NCI-H1105 (cell line): ENCODE data around the gene KDM4B.
A peak's percentile ranks its signal among the peaks of the same experiment; 100 is the strongest.

Experiments
- DNase-seq: peaks from one replicate; lab custom pipeline; 2025; lab: John Stamatoyannopoulos, UW

Gene KDM4B

GRCh38 chr19:5086725-5087439 is 118.0 kb downstream of the KDM4B start:
- peak; percentile 78 for DNase-seq

DNA sequence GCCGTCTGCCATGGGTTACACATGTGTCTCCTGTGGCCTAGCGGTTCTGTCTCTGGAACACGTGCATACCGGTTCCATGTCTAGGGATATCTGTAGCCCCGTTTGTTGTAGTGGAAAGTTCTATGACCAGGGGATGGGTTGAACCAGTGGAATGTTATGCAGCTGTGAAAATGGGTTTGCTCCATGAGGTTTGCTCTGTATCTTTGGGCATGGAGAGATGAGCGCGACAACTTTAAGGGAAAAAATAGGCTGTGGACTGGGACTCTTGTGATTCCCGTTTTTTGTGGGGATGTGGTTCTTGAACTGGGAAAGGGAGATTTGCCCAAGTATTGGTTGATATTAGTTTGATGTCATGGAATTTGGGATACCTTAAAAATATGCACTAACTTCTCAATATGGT is 120.4 kb downstream of the KDM4B start:
- DNase-seq = no peak

DNA sequence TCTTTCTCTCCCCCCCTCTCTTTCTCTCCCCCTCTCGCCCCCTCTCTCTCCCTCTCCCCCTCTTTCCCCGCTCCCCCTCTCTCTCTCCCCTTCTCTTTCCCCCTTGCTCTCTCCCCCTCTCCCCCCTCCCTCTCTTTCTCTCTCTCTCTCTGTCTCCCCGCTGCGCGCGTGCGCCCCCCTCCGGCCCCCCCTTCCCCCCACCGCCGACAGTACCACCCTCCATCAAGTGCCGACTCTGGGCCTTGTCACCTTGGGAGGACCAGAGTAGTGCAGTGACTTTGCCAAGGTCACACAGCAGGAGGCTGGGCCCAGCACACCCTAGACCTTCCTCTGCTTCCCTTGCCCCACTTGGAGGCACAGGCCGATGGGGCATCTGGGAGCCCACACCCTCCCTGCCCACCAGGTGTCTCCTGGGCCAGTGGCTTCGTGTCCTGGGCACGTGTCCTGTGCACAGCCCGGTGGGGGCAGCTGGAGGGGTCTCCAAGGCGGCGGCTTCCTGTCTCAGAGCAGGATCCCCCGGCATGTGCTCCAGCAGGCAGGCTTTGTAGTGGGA is 121.6 kb downstream of the KDM4B start:
- DNase-seq = no peak

- DNase-seq = no peak
Measured at GRCh38 chr19:5091018-5091683, 122.2 kb downstream of the KDM4B start.

DNA sequence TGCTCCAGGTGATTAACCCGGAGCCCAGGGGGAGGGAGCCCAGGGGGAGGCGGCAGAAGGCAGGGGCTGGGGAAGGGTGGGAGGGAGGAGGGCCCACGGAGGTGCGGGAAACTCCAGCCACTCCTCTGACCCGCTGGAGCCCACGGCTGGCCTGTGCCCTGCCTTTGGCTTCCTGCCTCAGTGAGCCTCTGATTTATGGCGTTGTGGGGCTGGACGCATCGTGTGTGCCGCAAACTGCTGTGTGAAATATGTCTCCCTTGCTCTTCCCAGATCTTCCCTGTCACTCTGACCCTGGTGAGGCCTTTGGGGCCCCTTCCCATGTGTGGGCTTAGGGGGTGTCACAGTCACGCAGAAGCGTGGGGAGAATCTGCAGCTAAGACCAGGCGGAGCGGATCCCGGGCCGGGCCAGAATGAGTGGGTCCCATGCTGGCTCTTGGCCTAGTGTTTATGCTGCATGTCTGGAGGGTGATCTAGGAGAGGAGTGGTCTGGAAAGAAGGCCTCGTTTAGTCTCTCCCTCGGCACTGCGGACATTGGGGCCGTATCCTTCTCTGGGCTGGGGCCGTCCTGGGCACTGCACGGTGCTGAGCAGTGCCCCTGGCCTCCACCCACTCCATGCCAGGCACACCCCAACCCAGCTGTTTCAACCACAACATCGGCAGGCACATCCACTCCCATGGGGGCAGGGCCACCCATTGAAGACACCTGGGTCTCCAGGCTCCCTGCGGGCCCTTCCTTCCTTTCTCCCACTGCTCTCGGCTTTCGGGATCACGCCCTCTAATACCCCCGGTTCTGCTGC is 123.0 kb downstream of the KDM4B start:
- no peak for DNase-seq

DNA sequence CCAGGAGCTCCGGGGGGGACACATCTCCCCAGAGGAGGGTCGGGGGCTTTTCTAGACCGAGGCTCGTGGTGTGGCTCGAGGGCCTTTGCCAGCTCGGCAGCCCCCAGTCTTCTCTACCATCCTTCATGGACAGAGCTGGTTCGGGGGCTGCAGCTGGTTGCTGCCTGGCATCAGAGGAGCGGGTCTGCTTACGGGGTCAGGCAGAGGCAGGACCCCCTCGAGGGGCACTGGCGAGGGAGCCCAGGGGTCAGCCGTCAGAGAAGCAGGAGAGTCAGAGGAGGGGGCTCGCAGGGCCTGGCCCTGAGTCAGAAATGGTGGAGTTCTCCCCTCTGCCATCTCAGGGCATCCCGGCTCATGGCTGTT is 123.5 kb downstream of the KDM4B start:
- no peak for DNase-seq

GRCh38 chr19:5093297-5093928 is 124.5 kb downstream of the KDM4B start:
- no peak for DNase-seq

DNA sequence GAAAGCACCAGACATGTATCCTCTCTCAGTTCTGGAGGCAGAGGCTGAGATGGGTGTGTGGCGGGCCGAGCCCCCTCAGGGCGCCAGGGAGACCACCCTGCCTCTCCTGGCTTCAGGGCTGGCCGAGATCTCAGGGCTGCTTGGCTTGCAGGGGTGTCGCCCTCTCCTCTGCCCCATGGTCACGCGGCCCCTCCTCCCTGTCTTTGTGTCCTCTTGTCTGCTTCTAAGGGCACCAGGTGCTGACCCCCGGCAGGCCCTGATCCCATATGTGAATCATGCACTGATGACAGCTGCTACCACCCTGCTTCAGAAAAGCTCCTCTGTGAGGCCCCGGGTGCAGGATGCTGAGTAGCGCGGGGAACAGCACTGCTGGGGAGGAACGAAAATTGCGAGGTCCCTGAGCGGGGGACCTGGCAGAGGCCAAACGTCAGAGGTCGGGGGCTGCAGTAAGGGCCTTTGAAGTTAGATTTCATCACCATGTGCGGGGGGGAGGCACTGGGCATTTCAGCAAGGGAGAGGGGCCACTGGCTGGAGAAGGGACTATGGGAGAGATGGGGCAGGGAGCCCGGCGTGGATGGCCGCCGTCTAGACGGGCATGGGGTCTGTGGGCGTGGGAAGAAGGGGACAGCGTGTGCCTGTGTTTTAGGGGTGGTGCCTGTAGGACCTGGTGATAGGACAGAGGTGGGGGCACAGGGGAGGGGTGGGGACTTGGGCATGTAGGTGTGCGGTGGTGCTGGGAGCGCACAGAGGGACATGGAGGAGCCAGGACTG is 125.2 kb downstream of the KDM4B start:
- no peak for DNase-seq

DNA sequence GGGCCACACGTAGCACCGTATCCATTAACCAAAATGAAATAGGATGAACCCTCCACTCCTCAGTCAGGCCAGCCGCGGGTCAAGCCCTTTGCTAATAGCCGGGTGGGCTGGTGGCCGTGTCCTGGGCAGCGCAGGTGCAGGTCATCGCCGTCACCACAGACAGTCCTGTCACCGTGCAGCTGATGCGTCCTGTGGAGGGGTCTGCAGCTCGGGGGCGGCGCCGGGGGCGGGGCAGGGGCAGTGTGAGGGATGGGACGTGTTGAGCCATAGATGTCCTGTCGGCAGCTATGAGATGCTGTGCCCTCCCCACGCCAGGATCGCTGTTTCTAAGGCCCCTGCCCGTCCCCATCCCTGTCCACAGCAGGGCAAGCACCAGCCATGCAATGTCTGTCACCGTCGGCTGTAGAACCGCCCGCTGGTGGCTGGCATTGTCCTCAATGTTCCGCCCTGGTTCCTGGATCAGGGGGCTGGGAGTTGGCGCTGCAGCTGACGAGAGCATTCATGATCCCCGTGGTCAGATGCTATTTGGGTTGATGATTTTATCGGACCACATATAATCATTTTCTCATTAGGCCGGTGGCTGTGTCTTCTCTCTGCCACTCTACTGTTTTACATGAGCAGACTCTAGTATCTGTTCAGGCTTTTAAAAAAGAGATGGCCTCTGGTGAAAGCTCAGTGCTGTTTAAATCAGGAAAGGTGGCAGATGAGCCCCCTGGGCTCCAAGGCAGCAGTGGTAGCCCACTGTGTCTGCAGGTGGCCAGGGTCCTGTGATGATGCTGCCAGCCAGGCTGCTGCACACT is 126.1 kb downstream of the KDM4B start:
- DNase-seq = no peak

DNA sequence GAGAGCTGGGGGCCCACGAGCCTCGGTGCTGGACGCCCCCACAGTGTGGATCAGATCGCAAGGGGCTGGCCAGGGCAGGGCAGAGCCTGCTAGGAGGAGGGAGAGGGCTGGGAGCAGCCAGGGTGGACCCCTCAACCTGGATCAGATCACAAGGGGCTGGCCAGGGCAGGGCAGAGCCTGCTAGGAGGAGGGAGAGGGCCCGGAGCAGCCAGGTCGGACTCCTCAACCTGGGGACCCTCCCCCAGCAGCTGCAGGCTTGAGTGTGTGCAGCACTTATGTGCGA is 126.6 kb downstream of the KDM4B start:
- DNase-seq = no peak

GRCh38 chr19:5096536-5096935 is 127.6 kb downstream of the KDM4B start:
- no peak for DNase-seq

DNA sequence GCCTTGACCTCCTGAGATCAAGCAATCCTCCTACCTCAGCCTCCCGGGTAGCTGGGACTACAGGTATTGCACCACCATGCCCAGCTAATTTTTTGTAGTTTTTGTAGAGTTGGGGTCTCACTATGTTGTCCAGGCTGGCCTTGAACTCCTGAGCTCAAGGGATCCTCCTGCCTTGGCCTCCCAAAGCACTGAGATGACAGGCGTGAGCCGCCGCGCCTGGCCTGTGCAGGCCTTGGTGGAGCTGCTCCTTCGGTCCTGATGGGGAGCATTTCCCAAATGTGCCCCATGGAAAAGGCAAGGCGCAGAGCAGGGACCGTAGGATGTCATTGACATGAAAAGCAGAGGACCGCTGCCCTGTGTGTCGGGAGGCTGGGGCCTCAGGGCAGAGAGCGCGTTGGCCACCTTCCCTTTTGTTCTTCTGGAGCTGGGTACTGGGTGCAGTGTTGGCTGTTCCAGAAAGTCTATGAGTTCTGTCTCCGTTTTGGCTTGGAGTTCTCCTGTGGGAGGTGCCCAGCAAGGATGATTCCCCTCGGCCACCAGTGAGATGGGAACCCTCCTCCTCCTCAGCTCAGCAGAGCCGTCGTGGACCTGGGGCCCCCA is 128.5 kb downstream of the KDM4B start:
- no peak for DNase-seq

DNA sequence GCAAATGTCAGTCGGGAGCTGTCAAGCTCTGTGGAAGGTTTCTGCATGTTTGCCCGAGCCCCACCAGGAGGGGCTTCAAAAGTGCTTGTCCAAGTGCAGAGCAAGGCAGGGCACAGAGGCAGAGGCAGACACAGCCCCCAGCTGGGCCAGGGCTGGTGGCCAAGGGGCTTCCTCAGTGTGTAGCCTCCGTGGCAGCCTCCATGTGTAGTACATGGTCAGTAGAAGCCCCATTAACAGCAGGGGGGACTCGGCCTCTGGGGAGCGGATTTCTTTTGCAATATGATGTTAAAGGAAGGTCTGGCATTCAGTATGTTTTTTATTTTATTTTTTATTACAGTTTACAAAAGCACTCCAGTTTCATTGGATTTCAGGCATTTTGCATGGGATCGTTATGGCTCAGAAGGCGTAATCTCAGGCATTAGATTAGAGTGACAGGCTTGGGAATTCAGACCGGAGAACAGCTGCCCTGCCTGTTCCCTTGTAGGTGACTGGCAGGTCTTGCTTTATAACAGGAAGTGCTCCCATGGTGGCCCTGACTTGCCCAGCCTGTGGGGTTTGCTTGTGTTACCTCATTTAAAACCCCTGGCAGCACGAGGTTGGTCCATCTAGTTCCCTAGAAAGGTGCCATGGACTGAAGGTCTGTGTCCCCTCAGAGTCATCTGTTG is 129.2 kb downstream of the KDM4B start:
- no peak for DNase-seq

- no peak for DNase-seq
Measured at GRCh38 chr19:5098646-5099045, 129.7 kb downstream of the KDM4B start.

DNA sequence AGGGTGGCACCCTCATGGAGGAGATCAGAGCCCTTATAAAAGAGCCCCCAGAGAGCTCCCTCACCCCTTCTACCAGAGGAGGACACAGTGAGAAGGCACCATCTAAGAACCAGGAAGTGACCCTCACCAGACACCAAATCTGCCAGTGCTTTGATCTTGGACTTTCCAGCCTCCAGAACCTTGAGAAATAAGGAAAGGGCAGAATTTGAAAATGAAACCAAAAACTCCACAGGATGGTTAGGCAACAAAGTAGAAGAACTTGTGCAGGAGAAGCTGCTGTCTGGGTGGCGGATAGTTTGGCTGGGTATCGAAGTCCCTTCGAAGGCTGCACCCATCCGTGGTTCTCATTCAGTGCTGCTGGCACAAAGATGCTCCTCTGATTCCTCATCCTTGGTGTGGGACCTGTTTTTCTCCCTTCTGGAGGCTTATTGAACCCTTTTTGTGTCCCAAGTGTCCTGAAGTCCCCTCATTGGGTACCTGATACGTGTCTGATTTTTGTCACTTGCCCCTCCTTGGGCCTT is 130.8 kb downstream of the KDM4B start:
- no peak for DNase-seq

GRCh38 chr19:5101871-5102270 is 133.0 kb downstream of the KDM4B start:
- no peak for DNase-seq

GRCh38 chr19:5102520-5102919 is 133.6 kb downstream of the KDM4B start:
- no peak for DNase-seq

GRCh38 chr19:5103061-5103701 is 134.3 kb downstream of the KDM4B start:
- DNase-seq = peak; percentile 73

DNA sequence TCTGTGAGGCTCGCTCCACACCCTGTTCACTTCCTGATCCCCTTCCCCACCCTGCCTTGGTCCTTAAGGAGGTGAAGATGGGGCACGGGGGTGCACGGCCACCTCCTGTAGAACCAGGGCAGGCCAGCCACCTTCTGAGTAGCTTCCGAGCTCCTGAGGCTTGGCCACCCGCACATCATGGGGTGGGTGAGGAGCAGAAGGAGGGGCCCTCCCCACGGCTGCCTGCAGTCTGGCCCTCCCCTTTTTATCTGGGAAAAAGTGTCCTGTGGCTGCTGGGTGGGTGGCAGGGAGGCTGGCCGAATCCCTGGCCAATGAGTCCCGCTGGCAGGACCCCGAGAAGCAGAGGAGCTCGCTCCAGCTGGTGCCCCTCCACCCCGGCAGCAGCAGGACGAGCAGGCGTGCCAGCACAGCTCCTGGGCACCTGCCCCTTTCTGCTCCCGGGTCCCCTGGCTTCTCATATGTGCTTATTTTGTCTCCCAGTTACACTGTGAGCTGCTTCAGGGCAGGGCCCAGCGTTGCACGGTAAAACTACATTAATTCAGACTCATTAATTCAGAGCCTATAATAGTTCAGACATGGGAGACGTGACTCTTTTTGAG is 135.0 kb downstream of the KDM4B start:
- DNase-seq = peak; percentile 33
